IMR-90 (cell line): ENCODE results near the gene NPM1.
"Not testable (repeated sequence)": the region's sequence is repeated elsewhere in the genome, so short reads cannot be mapped to it uniquely, and the experiment has no call there.

ENCODE experiments used
- MXI1 ChIP-seq: IDR thresholded peaks from 2 replicates; pipeline ENCODE4 v1.6.1; 2012; ENCODE audit warnings: low read depth, mild to moderate bottlenecking, low read length, moderate library complexity, borderline replicate concordance
- POLR2A ChIP-seq: IDR thresholded peaks from 2 replicates; pipeline ENCODE4 v1.6.1; 2012; ENCODE audit warnings: mild to moderate bottlenecking, low read depth, low read length
- TF ChIP-seq, protein P1 (sequence below): conservative IDR thresholded peaks from 2 replicates; pipeline ENCODE4 v1.5.1; 2012; ENCODE audit warnings: mild to moderate bottlenecking, low read depth, low read length, improper control_type of control experiment
- TF ChIP-seq, protein P2 (sequence below): fragments of 150-350 bp; IDR thresholded peaks from 2 replicates; pipeline ENCODE4 v1.6.1; 2017; ENCODE audit warnings: mild to moderate bottlenecking, antibody characterized with exemption, low read length, low read depth

DNA sequence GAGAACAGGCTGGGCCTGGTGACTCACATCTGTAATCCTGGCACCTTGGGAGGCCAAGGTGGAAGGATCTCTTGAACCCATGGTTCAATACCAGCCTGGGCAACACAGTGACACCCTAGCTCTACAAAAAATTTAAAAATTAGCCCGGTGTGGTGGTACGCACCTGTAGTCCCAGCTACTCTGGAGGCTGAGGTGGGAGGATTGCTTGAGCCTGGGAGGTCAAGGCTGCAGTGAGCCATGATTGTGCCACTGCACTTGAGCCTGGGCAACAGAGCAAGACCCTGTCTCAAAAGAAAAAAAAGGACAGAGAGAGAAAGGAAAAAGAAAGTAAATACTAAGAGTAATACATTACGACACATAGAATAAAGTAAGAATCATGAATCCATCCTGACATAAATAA lies 24.4 kb upstream of the NPM1 start:
- TF ChIP-seq, protein P1, sequence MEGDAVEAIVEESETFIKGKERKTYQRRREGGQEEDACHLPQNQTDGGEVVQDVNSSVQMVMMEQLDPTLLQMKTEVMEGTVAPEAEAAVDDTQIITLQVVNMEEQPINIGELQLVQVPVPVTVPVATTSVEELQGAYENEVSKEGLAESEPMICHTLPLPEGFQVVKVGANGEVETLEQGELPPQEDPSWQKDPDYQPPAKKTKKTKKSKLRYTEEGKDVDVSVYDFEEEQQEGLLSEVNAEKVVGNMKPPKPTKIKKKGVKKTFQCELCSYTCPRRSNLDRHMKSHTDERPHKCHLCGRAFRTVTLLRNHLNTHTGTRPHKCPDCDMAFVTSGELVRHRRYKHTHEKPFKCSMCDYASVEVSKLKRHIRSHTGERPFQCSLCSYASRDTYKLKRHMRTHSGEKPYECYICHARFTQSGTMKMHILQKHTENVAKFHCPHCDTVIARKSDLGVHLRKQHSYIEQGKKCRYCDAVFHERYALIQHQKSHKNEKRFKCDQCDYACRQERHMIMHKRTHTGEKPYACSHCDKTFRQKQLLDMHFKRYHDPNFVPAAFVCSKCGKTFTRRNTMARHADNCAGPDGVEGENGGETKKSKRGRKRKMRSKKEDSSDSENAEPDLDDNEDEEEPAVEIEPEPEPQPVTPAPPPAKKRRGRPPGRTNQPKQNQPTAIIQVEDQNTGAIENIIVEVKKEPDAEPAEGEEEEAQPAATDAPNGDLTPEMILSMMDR: not testable (repeated sequence)
- TF ChIP-seq, protein P2, sequence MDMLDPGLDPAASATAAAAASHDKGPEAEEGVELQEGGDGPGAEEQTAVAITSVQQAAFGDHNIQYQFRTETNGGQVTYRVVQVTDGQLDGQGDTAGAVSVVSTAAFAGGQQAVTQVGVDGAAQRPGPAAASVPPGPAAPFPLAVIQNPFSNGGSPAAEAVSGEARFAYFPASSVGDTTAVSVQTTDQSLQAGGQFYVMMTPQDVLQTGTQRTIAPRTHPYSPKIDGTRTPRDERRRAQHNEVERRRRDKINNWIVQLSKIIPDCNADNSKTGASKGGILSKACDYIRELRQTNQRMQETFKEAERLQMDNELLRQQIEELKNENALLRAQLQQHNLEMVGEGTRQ: not testable (repeated sequence)
- TF ChIP-seq POLR2A, MXI1: not testable (repeated sequence)
